G401 (cell line): ENCODE measurements around the gene CDC42BPA. TPM values are rescaled to one million over a fixed set of nuclear protein-coding genes. Genes with fewer than 3 reads are reported as not detected.
A peak's percentile ranks its signal among the peaks of the same experiment; 100 is the strongest.

Experiments used
- DNase-seq: peaks from one replicate; pipeline ENCODE4 v3.0.0-alpha.2; 2015; ENCODE audit warnings: low spot score
- in situ Hi-C: cut with HindIII; loops from 2 replicates; pipeline ENCODE4 v1.10.0; 2016; ENCODE audit warnings: low sequenced_read_pairs, mixed read lengths
- total RNA-seq: library from RNA; depleted of rRNA; stranded (reverse); fragments of >200 nt; shearing (Covaris generic); gene quantifications from 2 replicates; pipeline ENCODE4 v1.2.3, GENCODE V29; 2014

The CDC42BPA gene
- total RNA-seq, 1 experiment from 2014 or later = 13.1 TPM

- no peak for DNase-seq
- in situ Hi-C loops = no loop called here
Measured at GRCh38 chr1:226979115-226979516, 339.2 kb downstream of the CDC42BPA start.

- in situ Hi-C loops = no loop called here
- no peak for DNase-seq
Measured at GRCh38 chr1:226978432-226979114, 339.7 kb downstream of the CDC42BPA start.

GRCh38 chr1:226977643-226978431, 340.5 kb downstream of the CDC42BPA start:
- in situ Hi-C loops = no loop called here
- DNase-seq = no peak

- in situ Hi-C loops = no loop called here
Measured at GRCh38 chr1:226976978-226977642, 341.2 kb downstream of the CDC42BPA start.

GRCh38 chr1:226976276-226976977, 341.9 kb downstream of the CDC42BPA start:
- no peak for DNase-seq
- in situ Hi-C loops = no loop called here

More at GRCh38 chr1:226976978-226977642, 341.2 kb downstream of the CDC42BPA start:
- DNase-seq = no peak

- DNase-seq = peak; percentile 57
- in situ Hi-C loops = no loop called here
Measured at GRCh38 chr1:226975259-226976250, 342.7 kb downstream of the CDC42BPA start.

- DNase-seq = peak; percentile 38
- in situ Hi-C loops = no loop called here
Measured at GRCh38 chr1:226974544-226975258, 343.6 kb downstream of the CDC42BPA start.

- peak; percentile 32 for DNase-seq
- in situ Hi-C loops = no loop called here
Measured at GRCh38 chr1:226973898-226974543, 344.3 kb downstream of the CDC42BPA start.

- in situ Hi-C loops = no loop called here
- DNase-seq = peak; percentile 96
Measured at GRCh38 chr1:226973371-226973897, 344.9 kb downstream of the CDC42BPA start.

GRCh38 chr1:226972931-226973330, 345.4 kb downstream of the CDC42BPA start:
- DNase-seq = no peak
- in situ Hi-C loops = no loop called here

- in situ Hi-C loops = no loop called here
- no peak for DNase-seq
Measured at GRCh38 chr1:226971765-226972164, 346.5 kb downstream of the CDC42BPA start.

- in situ Hi-C loops = no loop called here
- DNase-seq = peak; percentile 95
Measured at GRCh38 chr1:226967665-226968064, 350.6 kb downstream of the CDC42BPA start.

- no peak for DNase-seq
- in situ Hi-C loops = no loop called here
Measured at GRCh38 chr1:226966683-226967082, 351.6 kb downstream of the CDC42BPA start.

GRCh38 chr1:226965581-226966440, 352.5 kb downstream of the CDC42BPA start:
- DNase-seq = peak; percentile 57
- in situ Hi-C loops = no loop called here

- in situ Hi-C loops = no loop called here
- no peak for DNase-seq
Measured at GRCh38 chr1:226964611-226965486, 353.4 kb downstream of the CDC42BPA start.
